SK-N-SH (cell line): ENCODE data around the gene PLCL2. TPM values are rescaled to one million over a fixed set of nuclear protein-coding genes. Genes with fewer than 3 reads are reported as not detected.

Experiments used
- CTCF ChIA-PET: fragments of 300-600, 350-600 bp; formaldehyde crosslinking; extraction: SDS; loops from one replicate; lab custom pipeline; 2021; lab: Yijun Ruan, JAX
- POLR2A ChIA-PET: fragments of 350-600 bp; sonication (Branson Sonifier 250); formaldehyde crosslinking; extraction: SDS; loops from one replicate; lab custom pipeline; 2020; ENCODE audit warnings: antibody characterized with exemption, inconsistent platforms; lab: Yijun Ruan, JAX
- DNase-seq: peaks from one replicate; pipeline ENCODE4 v3.0.0; 2012
- H2AFZ ChIP-seq: fragments of 200-600 bp; sonication (generic); 2 replicates; pipeline ENCODE4 v1.8.1; 2016; ENCODE audit warnings: antibody characterized with exemption, mild to moderate bottlenecking, low read depth
- H3F3A ChIP-seq: fragments of 200-600 bp; sonication (generic); replicated peaks from 2 replicates; pipeline ENCODE3; 2016; ENCODE audit warnings: antibody characterized with exemption, mild to moderate bottlenecking; ENCODE audit not compliant: insufficient read depth
- H3K27ac ChIP-seq, 2 experiments: fragments of 200-500 bp in 1 of 2; fragments of 200-600 bp in 1 of 2; sonication (Bioruptor generic) in 1 of 2; sonication (generic), shearing (Covaris generic) in 1 of 2; 2 replicates each; pipeline versions ENCODE4 v1.5.1 to v1.6.1; 2014 to 2016; ENCODE audit warnings: low read depth in 2 of 2, inconsistent platforms in 1 of 2, low read length in 1 of 2, mild to moderate bottlenecking in 1 of 2, mixed read lengths in 1 of 2
- H3K27me3 ChIP-seq: fragments of 200-600 bp; sonication (generic), shearing (Covaris generic); 2 replicates; pipeline ENCODE4 v1.6.1; 2016; ENCODE audit warnings: mixed run types; ENCODE audit not compliant: insufficient read depth
- H3K36me3 ChIP-seq, 2 experiments: fragments of 200-500 bp in 1 of 2; fragments of 200-600 bp in 1 of 2; sonication (Bioruptor generic) in 1 of 2; sonication (generic) in 1 of 2; replicated peaks in 1 of 2; 2 replicates each; pipeline versions ENCODE3 to v1.5.1; 2014 to 2016; ENCODE audit warnings: low read length in 1 of 2, mild to moderate bottlenecking in 1 of 2; ENCODE audit not compliant: insufficient read depth in 2 of 2, control insufficient read depth in 1 of 2
- H3K4me1 ChIP-seq, 2 experiments: fragments of 200-500 bp in 1 of 2; fragments of 200-600 bp in 1 of 2; sonication (Bioruptor generic) in 1 of 2; sonication (generic), shearing (Covaris generic) in 1 of 2; 2 replicates each; pipeline versions ENCODE4 v1.5.1 to v1.6.1; 2014 to 2016; ENCODE audit warnings: low read depth in 1 of 2, low read length in 1 of 2, mixed run types in 1 of 2; ENCODE audit not compliant: insufficient read depth in 2 of 2, control insufficient read depth in 1 of 2
- H3K4me2 ChIP-seq: fragments of 200-600 bp; sonication (generic), shearing (Covaris generic); 2 replicates; pipeline ENCODE4 v1.6.1; 2017; ENCODE audit warnings: mixed run types
- H3K4me3 ChIP-seq, 2 experiments: fragments of 200-500 bp in 1 of 2; fragments of 200-600 bp in 1 of 2; sonication (Bioruptor generic) in 1 of 2; sonication (generic), shearing (Covaris generic) in 1 of 2; 2 replicates each; pipeline versions ENCODE4 v1.5.1 to v1.8.1; 2014 to 2016; ENCODE audit warnings: low read depth in 2 of 2, inconsistent platforms in 1 of 2, low read length in 1 of 2, mild to moderate bottlenecking in 1 of 2, mixed read lengths in 1 of 2, moderate library complexity in 1 of 2
- H3K79me2 ChIP-seq: fragments of 200-600 bp; sonication (generic); 2 replicates; pipeline ENCODE4 v1.8.1; 2017; ENCODE audit warnings: mild to moderate bottlenecking; ENCODE audit not compliant: insufficient read depth
- H3K9ac ChIP-seq: fragments of 200-600 bp; sonication (generic); 2 replicates; pipeline ENCODE4 v1.6.1; 2017; ENCODE audit warnings: mixed run types
- H3K9me2 ChIP-seq: fragments of 200-600 bp; sonication (generic); 2 replicates; pipeline ENCODE4 v1.6.1; 2017; ENCODE audit warnings: mixed run types
- H3K9me3 ChIP-seq: fragments of 200-600 bp; sonication (generic); 2 replicates; pipeline ENCODE4 v1.6.1; 2017; ENCODE audit warnings: mixed run types, mild to moderate bottlenecking, moderate library complexity
- H4K20me1 ChIP-seq: fragments of 200-600 bp; sonication (generic); 2 replicates; pipeline ENCODE4 v1.6.1; 2017; ENCODE audit warnings: mild to moderate bottlenecking, mixed run types; ENCODE audit not compliant: insufficient read depth
- CHD2 ChIP-seq: fragments of 150-350 bp; IDR thresholded peaks from 2 replicates; pipeline ENCODE4 v1.6.1; 2018; ENCODE audit warnings: low read length; ENCODE audit not compliant: partially characterized antibody
- EP300 ChIP-seq, 2 experiments: IDR thresholded peaks; 2 replicates each; pipeline versions ENCODE4 v1.4.0 to v1.6.1; 2012; ENCODE audit warnings: borderline replicate concordance in 1 of 2, low read depth in 1 of 2, low read length in 1 of 2
- FOSL2 ChIP-seq: IDR thresholded peaks from 2 replicates; pipeline ENCODE4 v1.4.0; 2012; ENCODE audit warnings: low read depth, mild to moderate bottlenecking, moderate library complexity, borderline replicate concordance
- FOXJ3 ChIP-seq: sonication (generic); formaldehyde crosslinking; IDR thresholded peaks from 2 replicates; pipeline ENCODE4 v1.5.1; 2020; ENCODE audit warnings: mild to moderate bottlenecking, missing genetic modification reagents
- GABPA ChIP-seq: IDR thresholded peaks from 2 replicates; pipeline ENCODE4 v1.4.0; 2012; ENCODE audit warnings: low read depth, mild to moderate bottlenecking
- GATA2 ChIP-seq: sonication (generic); formaldehyde crosslinking; IDR thresholded peaks from 2 replicates; pipeline ENCODE4 v1.5.0; 2020; ENCODE audit warnings: mild to moderate bottlenecking, missing genetic modification reagents
- JUND ChIP-seq: IDR thresholded peaks from 2 replicates; pipeline ENCODE4 v1.4.0; 2012
- MEF2A ChIP-seq: IDR thresholded peaks from 2 replicates; pipeline ENCODE4 v1.4.0; 2012; ENCODE audit warnings: low read depth, borderline replicate concordance
- POLR2AphosphoS5 ChIP-seq: IDR thresholded peaks from 2 replicates; pipeline ENCODE4 v1.6.1; 2012; ENCODE audit warnings: low read depth, low read length
- RAD21 ChIP-seq: IDR thresholded peaks from 2 replicates; pipeline ENCODE4 v1.6.1; 2012; ENCODE audit warnings: mild to moderate bottlenecking, low read length
- RCOR1 ChIP-seq: fragments of 150-350 bp; IDR thresholded peaks from 2 replicates; pipeline ENCODE4 v1.6.1; 2017; ENCODE audit warnings: antibody characterized with exemption, low read length
- REST ChIP-seq: IDR thresholded peaks from 2 replicates; pipeline ENCODE4 v1.6.1; 2012; ENCODE audit warnings: mild to moderate bottlenecking, low read depth, low read length, moderate library complexity
- RXRA ChIP-seq: IDR thresholded peaks from 2 replicates; pipeline ENCODE4 v1.4.0; 2012; ENCODE audit warnings: low read depth, mild to moderate bottlenecking, borderline replicate concordance
- TAF1 ChIP-seq: IDR thresholded peaks from 2 replicates; pipeline ENCODE4 v1.6.1; 2012; ENCODE audit warnings: low read depth, mild to moderate bottlenecking, low read length, moderate library complexity, borderline replicate concordance
- YY1 ChIP-seq: IDR thresholded peaks from 2 replicates; pipeline ENCODE4 v1.4.0; 2012; ENCODE audit warnings: low read depth, mild to moderate bottlenecking
- WGBS: methylation state at CpG from one replicate; pipeline ENCODE4 v1.1.6; 2017; ENCODE audit warnings: low lambda C conversion rate; 5-methylcytosine and 5-hydroxymethylcytosine counted together
- polyA plus RNA-seq, 3 experiments: library from polyadenylated mRNA; depleted of rRNA; stranded (reverse); fragments of >200 nt; gene quantifications; 2 replicates each; pipeline ENCODE4 v1.2.3, GENCODE V29; 2012
- TF ChIP-seq, protein P1 (sequence below): fragments of 200-600 bp; sonication (generic); IDR thresholded peaks from 2 replicates; pipeline ENCODE4 v1.6.1; 2017; ENCODE audit warnings: antibody characterized with exemption, mild to moderate bottlenecking, moderate library complexity
- TF ChIP-seq, protein P2 (sequence below): IDR thresholded peaks from 2 replicates; pipeline ENCODE4 v1.4.0; 2012; ENCODE audit warnings: low read depth

Gene PLCL2
- polyA plus RNA-seq, 1 of the 3 experiments (the other 2 are of a cell fraction): 0.85 TPM

GRCh38 chr3:16890597-16891333 lies 6.0 kb downstream of the PLCL2 start:
- POLR2A ChIA-PET: no interaction called here

More at GRCh38 chr3:16890597-16891333, 6.0 kb downstream of the PLCL2 start:
- H2AFZ ChIP-seq: no peak overlapping the region
- H3K9me3 ChIP-seq: peaks cover 7% of the 10 kb centered on the region; the same call in 1 of the 2 replicates
- peaks cover 0 to 10% of the 10 kb centered on the region in 2 experiments; a peak in 2 of 4 replicates for H3K4me1 ChIP-seq
- no peaks in the 10 kb centered on the region for H3K27me3 ChIP-seq
- H3K36me3 ChIP-seq: no peaks in the 10 kb centered on the region
- WGBS: 76% methylated on average over 5 of the region's 5 CpGs
- no peaks in the 10 kb centered on the region for H4K20me1 ChIP-seq
- no peaks in the 10 kb centered on the region for H3K9me2 ChIP-seq
- TF ChIP-seq EP300 (IDR thresholded peaks at IDR 0.05; ENCODE audit: borderline replicate concordance in 1 of 2, low read depth in 1 of 2, low read length in 1 of 2) (no peak), REST (no peak), FOXJ3 (no peak), CHD2 (no peak), GABPA (no peak), YY1 (no peak), RCOR1 (no peak), FOSL2 (no peak), GATA2 (CRISPR knock-in tag) (no peak), TAF1 (no peak), RAD21 (no peak), MEF2A (no peak), RXRA (no peak), POLR2AphosphoS5 (no peak), JUND (no peak)
- TF ChIP-seq, protein P1, sequence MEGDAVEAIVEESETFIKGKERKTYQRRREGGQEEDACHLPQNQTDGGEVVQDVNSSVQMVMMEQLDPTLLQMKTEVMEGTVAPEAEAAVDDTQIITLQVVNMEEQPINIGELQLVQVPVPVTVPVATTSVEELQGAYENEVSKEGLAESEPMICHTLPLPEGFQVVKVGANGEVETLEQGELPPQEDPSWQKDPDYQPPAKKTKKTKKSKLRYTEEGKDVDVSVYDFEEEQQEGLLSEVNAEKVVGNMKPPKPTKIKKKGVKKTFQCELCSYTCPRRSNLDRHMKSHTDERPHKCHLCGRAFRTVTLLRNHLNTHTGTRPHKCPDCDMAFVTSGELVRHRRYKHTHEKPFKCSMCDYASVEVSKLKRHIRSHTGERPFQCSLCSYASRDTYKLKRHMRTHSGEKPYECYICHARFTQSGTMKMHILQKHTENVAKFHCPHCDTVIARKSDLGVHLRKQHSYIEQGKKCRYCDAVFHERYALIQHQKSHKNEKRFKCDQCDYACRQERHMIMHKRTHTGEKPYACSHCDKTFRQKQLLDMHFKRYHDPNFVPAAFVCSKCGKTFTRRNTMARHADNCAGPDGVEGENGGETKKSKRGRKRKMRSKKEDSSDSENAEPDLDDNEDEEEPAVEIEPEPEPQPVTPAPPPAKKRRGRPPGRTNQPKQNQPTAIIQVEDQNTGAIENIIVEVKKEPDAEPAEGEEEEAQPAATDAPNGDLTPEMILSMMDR: no peak
- TF ChIP-seq, protein P2, sequence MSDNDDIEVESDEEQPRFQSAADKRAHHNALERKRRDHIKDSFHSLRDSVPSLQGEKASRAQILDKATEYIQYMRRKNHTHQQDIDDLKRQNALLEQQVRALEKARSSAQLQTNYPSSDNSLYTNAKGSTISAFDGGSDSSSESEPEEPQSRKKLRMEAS: no peak
- H3K4me3 ChIP-seq: no peak overlapping the region
- H3K27ac ChIP-seq: no peak overlapping the region
- no peak for DNase-seq
- H3K4me2 ChIP-seq: no peak overlapping the region
- CTCF ChIA-PET: no interaction called here
- no peaks in the 10 kb centered on the region for H3F3A ChIP-seq
- H3K79me2 ChIP-seq: peaks cover 9% of the 10 kb centered on the region
- no peak overlapping the region for H3K9ac ChIP-seq
